Gastrocnemius medialis (tissue), 4 donors: ENCODE results near the gene ATXN7L1.

Experiments used
- CTCF ChIP-seq, 5 experiments: fragments of 450-650 bp in 3 of 5; fragments of 200-600 bp in 2 of 5; sonication (generic) in 2 of 5; IDR thresholded peaks in 4 of 5; conservative IDR thresholded peaks in 1 of 5; 1 replicate in 4 of 5; 2 replicates in 1 of 5; pipeline ENCODE4 v1.5.1; 2016 to 2019; ENCODE audit warnings: antibody characterized with exemption in 5 of 5, mild to moderate bottlenecking in 3 of 5, moderate library complexity in 3 of 5
- POLR2A ChIP-seq, 2 donors: fragments of 450-650 bp; IDR thresholded peaks; one replicate each; pipeline ENCODE4 v1.6.1; 2017; ENCODE audit warnings: antibody characterized with exemption in 2 of 2, mild to moderate bottlenecking in 2 of 2, moderate library complexity in 2 of 2

GRCh38 chr7:105723572-105723971 is 152.8 kb downstream of the ATXN7L1 start:
- no peak for TF ChIP-seq POLR2A (IDR thresholded peaks at IDR 0.05)
- TF ChIP-seq CTCF (IDR thresholded peaks at IDR 0.05 in 4 of 5, conservative IDR thresholded peaks at IDR 0.05 in 1 of 5), result no peak
